GM19238 (cell line): Measurements from ENCODE around the gene FAM222A.

Experiments
- DNase-seq: peaks from one replicate; pipeline ENCODE4 v3.0.0; 2011; ENCODE audit warnings: low spot score; ENCODE audit not compliant: insufficient read length

The FAM222A gene

GRCh38 chr12:109818905-109819500, 105.4 kb downstream of the FAM222A start:
- DNase-seq = no peak
